ES-I3 (cell line): ENCODE measurements around the gene ANO9.
A peak's percentile ranks its signal among the peaks of the same experiment; 100 is the strongest.
"Not testable (repeated sequence)": the region's sequence is repeated elsewhere in the genome, so short reads cannot be mapped to it uniquely, and the experiment has no call there.

Source experiments
- H3K36me3 ChIP-seq: 2 replicates; pipeline ENCODE4 v1.6.1; 2013; ENCODE audit warnings: mild to moderate bottlenecking, low read length, control low read depth, moderate library complexity; ENCODE audit not compliant: insufficient read depth
- H3K4me1 ChIP-seq: 2 replicates; pipeline ENCODE4 v1.6.1; 2013; ENCODE audit warnings: mild to moderate bottlenecking, control low read depth, low read length; ENCODE audit not compliant: insufficient read depth
- H3K9ac ChIP-seq: 2 replicates; pipeline ENCODE4 v1.6.1; 2013; ENCODE audit warnings: low read depth, mild to moderate bottlenecking, low read length, moderate library complexity
- H3K9me3 ChIP-seq: 2 replicates; pipeline ENCODE4 v1.6.1; 2013; ENCODE audit warnings: mild to moderate bottlenecking, low read length, moderate library complexity; ENCODE audit not compliant: control insufficient read depth, insufficient read depth

ANO9 gene

DNA sequence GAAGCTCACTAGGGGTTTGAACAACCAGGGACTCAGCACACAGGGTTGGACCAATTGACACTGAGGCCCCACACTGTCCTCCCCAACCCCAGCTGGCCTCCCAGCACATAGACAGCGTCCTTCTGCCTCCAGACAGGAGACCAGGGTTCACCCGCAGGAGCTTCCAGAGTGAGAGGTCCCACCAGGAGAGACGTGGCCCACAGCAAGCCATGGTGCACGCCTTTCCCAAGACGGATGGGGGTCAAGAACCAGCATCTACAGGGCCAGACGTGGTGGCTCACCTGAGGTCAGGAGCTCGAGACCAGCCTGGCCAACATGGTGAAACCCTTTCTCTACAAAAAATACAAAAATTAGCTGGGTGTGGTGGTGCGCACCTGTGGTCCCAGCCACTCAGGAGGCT, 15.0 kb downstream of the ANO9 start:
- H3K9ac ChIP-seq: no peak overlapping the region
- H3K36me3 ChIP-seq: no peaks in the 10 kb centered on the region
- H3K4me1 ChIP-seq: no peaks in the 10 kb centered on the region
- no peaks in the 10 kb centered on the region for H3K9me3 ChIP-seq

DNA sequence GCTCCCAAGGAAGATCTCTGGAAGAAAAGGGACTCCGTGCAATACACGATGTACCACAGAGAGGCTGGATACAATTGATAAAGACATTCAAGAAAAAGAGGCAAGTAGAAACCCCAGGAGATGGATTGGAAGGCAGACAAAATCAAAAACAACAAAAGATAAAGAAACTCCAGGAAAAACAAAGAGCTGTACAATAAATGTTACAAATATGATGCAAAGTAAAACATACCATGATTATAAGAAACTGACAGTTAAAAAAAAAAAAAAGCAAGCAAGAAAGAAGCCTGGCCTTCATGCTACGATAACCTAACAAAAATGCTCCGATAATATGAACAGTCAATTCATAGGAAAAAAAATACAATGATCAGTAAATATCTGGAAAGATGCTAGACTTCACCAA, 16.5 kb downstream of the ANO9 start:
- no peak overlapping the region for H3K9ac ChIP-seq
- no peaks in the 10 kb centered on the region for H3K4me1 ChIP-seq
- no peaks in the 10 kb centered on the region for H3K9me3 ChIP-seq
- H3K36me3 ChIP-seq: no peaks in the 10 kb centered on the region

DNA sequence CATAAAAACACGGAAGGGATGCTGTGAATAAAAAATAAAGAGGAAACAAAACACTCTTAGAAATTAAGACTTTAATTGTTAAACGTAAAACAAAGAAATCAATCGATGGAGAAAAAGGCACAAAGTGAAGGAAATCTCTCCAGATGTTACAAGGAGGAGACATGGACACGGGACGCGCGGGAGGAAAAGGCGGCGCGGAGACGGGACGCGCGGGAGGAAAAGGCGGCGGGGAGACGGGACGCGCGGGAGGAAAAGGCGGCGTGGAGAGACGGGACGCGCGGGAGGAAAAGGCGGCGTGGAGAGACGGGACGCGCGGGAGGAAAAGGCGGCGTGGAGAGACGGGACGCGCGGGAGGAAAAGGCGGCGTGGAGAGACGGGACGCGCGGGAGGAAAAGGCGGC, 17.0 kb downstream of the ANO9 start:
- H3K4me1 ChIP-seq, H3K9ac ChIP-seq, H3K9me3 ChIP-seq, H3K36me3 ChIP-seq: not testable (repeated sequence)

DNA sequence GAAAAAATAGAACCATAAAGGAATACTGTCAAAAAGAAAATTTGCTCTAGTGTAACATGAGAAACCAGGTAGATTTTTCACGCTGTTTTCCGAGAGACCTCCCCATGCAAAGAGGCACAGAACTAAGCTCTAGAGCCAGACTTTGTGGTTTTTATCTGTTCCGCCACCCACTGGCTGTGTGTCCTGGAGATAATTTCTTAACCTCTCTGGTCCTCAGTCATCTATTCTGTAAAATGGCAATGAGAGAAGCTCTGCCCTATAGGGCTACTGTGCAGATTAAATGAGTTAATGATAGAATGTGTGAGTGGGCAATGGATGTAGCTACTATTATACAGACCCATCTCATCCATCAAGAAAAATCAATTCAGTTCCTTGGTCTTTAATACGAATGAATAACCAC, 17.6 kb downstream of the ANO9 start:
- Histone ChIP-seq H3K9ac (no peak overlapping the region), H3K36me3 (no peaks in the 10 kb centered on the region), H3K4me1 (no peaks in the 10 kb centered on the region), H3K9me3 (no peaks in the 10 kb centered on the region)

DNA sequence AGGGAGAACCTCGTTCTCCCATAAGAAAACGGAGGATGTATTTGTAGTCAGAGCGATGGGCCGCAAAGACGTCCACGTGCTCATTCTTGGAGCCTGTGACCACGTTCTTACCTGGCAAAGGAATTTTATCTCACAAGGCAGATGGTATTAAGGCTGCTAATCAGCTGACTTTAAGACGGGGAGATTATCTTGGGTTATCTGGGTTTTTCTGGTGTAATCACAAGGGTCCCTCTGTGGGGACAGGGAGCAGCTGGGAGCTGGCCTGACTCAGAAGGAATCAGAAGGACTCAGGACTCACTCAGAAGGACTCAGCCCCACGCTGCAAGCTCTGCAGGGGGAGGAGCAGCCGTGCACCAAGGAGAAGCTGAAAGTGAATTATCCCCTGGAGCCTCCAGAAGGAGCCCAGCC, 19.6 kb downstream of the ANO9 start:
- Histone ChIP-seq H3K9ac (no peak overlapping the region), H3K4me1 (peaks cover 5% of the 10 kb centered on the region; the same call in 1 of the 2 replicates), H3K9me3 (no peaks in the 10 kb centered on the region), H3K36me3 (no peaks in the 10 kb centered on the region)

DNA sequence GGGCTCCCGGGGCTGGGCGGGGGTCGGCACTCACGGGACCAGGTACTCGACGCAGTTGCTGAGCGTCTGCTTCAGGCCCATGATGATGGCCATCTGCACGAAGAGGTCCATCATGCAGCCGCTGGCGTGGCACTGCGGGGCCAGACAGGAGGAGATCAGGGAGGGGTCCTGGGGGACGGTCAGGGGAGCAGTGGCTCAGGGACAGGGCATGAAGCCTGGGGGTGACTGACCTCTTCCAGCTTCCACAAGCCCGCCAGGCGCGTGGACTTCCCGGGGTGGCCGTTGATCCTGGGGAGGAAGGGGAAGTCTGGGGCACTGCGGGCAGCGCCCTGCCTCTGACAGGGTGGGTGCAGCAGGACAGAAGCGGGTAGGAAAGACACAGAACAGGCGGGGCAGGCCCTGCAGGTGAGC, 20.9 kb downstream of the ANO9 start:
- peaks cover 6% of the 10 kb centered on the region; the same call in 1 of the 2 replicates for H3K4me1 ChIP-seq
- no peak overlapping the region for H3K9ac ChIP-seq
- no peaks in the 10 kb centered on the region for H3K9me3 ChIP-seq
- no peaks in the 10 kb centered on the region for H3K36me3 ChIP-seq

DNA sequence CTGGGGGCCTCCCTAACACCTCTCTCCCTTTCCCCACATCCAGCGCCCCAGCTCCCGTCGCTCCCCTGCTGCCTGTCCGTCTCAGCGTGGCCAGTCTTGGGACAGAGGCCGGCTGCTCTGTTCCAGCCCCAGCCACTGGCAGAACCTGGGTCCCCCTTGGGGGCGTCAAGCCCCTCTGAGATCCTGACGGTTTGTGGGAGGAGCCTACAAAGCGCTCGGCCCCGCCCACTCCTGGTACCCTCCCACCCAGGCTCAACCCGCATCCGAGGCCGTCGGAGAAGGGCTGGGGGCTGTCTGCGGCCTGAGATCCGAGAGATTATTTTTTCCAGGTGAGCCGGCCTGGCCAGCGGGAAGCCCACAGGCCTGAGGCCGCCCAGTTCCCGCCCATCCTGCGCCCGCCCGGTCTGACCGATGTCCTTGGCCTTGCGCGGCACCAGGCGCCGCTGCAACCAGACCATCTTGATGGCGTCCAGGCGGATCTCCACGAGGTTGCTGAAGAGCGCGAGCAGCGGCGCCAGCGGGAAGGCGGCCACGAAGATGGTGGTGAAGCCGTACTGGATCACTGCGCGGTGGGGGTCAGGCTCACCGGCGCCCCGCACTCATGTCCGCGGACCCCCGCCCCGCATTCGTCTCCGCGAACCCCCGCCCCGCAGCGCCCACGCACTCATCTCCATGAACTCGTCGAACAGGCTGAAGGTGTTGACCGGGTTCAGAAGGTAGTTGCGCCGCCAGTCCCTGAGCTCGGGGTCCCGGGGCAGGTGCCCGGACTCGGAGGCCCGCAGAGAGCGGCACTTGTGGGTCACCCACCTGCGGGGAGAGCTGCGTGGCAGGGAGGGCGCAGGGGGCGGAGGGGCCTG, 21.5 kb downstream of the ANO9 start:
- no peaks in the 10 kb centered on the region for H3K36me3 ChIP-seq
- H3K9ac ChIP-seq: no peak overlapping the region
- H3K4me1 ChIP-seq: peaks cover 12% of the 10 kb centered on the region; the same call in 1 of the 2 replicates
- H3K9me3 ChIP-seq: no peaks in the 10 kb centered on the region

DNA sequence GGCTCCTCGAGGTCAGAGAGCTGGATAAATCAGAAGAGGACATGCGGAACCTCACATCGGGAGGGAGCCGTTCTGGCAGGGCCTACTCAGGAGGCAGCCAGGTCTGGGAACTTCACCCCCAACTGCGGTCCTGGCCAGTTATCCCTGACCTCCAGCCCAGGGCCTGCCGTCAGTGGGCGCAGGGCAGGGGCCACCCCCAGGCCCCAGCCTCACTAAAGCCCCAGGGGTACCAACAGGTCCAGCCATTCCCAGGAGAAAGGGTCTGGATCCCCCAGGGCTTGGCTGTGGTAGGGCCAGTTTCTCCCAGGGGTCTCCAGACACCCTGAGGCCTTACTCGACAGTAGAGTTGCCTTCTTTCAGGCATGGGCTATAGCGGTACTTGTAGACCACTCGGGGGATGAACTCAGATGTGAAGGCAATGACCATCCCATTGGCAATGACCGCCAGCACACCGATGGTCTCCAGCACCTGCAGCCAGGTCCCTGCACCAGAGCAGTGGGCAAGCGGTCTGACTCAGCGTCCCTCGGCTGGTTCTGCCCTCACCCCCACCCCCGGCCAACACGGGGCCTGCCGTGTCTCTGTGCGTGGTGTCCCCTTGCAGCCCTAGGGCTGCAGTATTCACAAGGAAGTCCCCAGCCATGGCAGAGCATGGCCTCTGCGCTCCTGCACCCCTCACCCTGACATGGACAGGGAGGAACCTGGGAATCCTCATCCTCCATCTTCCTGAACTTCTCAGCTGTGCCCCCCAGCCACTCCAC, 22.4 kb downstream of the ANO9 start:
- Histone ChIP-seq H3K4me1 (peaks cover 21% of the 10 kb centered on the region; the same call in 1 of the 2 replicates), H3K9ac (no peak overlapping the region), H3K36me3 (no peaks in the 10 kb centered on the region), H3K9me3 (no peaks in the 10 kb centered on the region)

DNA sequence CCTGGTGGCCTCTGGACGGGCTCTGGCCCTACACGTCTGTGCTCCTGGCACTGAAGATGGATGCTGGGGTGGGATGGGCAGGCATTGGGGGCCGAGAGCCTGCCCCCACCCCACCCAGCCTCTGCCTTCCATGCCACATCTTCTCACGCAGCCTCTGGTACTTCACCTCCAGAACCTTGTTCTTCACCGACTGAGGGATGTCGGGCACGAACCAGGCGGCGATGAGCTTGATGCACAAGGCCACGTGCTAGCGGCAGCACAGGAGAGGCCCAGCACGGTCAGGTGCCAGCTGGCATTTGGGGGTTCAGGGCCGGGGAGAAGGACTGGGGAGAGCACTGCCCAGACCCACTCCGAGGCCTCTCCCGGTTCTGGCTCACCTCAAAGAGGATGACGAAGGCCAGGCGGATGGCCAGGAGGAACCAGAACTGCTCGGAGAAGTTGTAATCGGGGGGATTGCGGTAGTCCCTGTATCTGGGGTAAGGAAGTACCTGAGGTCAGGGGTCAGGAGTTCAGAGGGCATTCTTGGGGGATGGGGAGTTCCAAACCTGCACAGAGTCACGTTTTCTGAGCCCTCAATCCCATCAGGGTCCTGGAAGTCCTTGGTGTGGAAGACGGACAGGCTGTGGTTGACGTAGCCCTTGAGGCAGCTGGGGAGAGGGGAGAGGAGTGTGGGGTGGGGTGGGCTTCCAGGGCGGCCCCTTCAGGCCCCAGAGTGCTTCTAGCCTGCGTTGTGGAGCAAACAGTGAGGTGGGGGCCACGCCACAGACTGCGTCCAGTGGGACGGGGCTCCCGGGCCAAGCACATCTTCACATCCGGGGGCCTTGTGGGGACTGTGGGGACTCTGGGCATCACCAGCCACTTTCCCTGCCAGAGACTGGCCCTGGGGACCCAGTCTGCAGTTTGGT, 23.2 kb downstream of the ANO9 start:
- H3K9ac ChIP-seq: no peak overlapping the region
- no peaks in the 10 kb centered on the region for H3K36me3 ChIP-seq
- H3K9me3 ChIP-seq: no peaks in the 10 kb centered on the region
- H3K4me1 ChIP-seq: peaks cover 23% of the 10 kb centered on the region; the same call in 1 of the 2 replicates

DNA sequence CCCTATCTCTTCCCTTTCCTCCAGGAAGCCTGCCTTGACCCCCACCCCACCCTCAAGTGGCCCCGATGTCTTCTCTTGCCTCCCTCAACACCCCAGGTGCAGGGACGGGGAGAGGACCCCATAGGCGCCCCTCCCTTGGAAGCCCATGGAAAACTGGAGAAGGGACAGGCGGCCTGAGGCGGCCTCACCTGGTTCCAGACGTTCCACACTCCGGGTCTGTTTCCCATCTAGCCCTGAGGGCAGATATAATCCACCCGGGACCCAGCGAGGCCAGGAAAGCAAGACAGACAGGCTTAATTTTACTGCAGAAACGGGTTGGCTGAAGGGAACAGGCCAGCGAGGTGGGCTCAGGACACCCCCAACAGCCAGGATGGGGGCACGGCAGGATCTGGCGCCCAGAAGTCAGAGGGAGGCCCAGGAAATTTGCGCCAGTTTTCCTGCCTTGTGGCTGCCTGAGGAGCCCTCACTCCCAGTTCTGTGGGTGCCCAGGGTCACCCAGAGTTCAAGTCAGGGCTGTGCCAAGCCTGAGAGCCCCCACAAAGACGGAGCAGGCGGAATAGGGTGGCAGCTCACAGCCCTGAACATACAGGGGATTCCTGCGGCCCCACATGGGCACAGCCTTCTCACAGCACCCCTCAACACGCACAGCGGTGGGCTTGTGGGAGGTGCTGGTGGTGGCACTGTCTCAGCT, 24.0 kb downstream of the ANO9 start:
- H3K9ac ChIP-seq: peak overlapping the region; percentile 63
- H3K4me1 ChIP-seq: peaks cover 23% of the 10 kb centered on the region; the same call in 1 of the 2 replicates
- H3K36me3 ChIP-seq: no peaks in the 10 kb centered on the region
- no peaks in the 10 kb centered on the region for H3K9me3 ChIP-seq

DNA sequence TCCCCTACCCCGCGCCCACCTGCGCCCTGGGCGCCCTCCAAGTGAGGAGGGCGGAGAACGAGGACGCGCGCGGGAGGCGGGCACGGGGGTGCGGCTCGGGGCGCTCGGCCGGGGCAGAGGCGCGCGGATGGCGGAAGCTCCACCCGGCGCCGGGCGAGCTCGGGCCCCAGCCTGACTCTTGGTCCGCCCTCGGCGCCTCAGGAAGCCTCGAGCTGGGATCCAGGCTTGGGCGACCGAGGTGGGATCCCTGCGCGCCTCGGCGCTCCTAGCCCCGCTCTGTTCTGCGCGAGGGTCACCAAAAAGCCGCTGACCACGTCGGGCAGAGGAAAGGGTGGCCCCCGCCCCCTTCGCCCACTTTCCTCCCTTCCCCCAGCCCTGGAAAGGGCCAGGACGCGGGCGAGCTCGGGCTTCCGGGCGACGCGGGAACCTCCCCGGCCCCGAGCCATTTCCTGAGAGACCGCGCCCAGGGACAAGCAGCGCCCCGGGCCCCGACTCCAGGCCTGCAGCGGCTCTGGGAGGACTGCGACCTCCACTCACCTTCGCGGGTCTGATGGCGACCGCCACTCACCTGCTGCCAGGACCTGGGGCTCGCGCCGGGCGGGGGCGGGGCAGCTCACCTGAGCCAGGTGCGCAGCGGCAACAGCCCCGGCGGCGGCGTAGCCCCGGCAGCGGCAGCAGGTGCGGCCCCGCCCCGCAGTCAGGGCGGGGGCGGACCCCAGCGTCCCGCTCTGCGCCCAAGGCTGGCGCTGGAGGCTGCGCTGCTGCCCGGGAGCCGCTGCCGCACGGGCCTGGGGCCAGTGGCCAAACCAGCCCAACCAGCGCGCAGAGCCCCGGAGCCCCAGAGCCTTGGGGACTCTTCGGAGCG, 24.8 kb downstream of the ANO9 start:
- no peaks in the 10 kb centered on the region for H3K9me3 ChIP-seq
- peaks cover 23% of the 10 kb centered on the region; the same call in 1 of the 2 replicates for H3K4me1 ChIP-seq
- peak overlapping the region; percentile 63 for H3K9ac ChIP-seq
- no peaks in the 10 kb centered on the region for H3K36me3 ChIP-seq

DNA sequence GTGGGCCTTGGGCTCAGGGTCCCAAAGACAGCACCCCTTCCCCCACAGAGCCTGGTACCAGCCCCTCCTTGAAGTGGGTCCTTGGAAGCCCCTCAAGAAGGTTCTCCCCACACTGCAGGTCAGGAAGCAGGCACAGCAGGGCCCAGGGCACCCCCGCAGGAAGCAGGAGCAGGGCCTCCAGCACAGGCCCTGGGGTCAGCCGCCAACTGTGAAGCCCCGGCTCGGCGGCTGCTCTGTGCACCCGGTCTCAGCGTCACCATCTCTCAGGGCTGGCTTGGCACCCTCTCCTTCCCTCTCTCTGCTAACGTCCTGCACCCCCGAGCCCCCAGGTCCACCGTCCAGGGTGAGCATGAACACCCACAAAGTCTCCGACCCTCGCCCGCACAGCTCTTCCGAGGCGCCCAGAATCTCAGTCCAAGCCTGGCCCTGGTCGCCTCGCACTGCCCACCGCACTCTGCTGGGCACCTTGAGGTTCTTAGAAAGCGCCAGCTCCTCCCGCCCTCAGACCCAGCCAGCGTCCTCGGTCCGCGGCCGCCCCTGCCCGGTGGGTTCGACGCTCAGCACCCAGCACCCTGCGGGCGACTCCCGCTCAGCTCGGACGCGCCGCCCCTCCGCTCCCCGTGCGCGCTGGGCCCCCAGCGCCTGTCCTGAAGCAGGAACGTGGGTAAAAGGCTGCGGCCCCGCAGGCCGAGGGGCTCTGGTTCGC, 25.6 kb downstream of the ANO9 start:
- Histone ChIP-seq H3K9me3 (no peaks in the 10 kb centered on the region), H3K9ac (peak overlapping the region; percentile 63), H3K36me3 (no peaks in the 10 kb centered on the region), H3K4me1 (peaks cover 23% of the 10 kb centered on the region; the same call in 1 of the 2 replicates)
